ENCODE results near the gene CFAP92.
"Not testable (repeated sequence)": the region's sequence is repeated elsewhere in the genome, so short reads cannot be mapped to it uniquely, and the experiment has no call there.

Gene CFAP92

GRCh38 chr3:128889139-128889894 is 104.6 kb downstream of the CFAP92 start:
- no peak for DNase-seq

GRCh38 chr3:128884992-128885391 is 108.9 kb downstream of the CFAP92 start:
- DNase-seq, result no peak

- no peak for DNase-seq
Measured at GRCh38 chr3:128882719-128883118, 111.2 kb downstream of the CFAP92 start.

GRCh38 chr3:128881576-128881975 is 112.3 kb downstream of the CFAP92 start:
- no peak for DNase-seq

- DNase-seq, result not testable (repeated sequence)
Measured at GRCh38 chr3:128880455-128880854, 113.4 kb downstream of the CFAP92 start.

GRCh38 chr3:128879991-128880390 is 113.9 kb downstream of the CFAP92 start:
- DNase-seq, result no peak

- DNase-seq, result peak; percentile 99
Measured at GRCh38 chr3:128879125-128879969, 114.5 kb downstream of the CFAP92 start, which contains the start of gene ACAD9. Gene ACAD9, plus strand, starts transcription at chr3:128879620. Its CDS starts 72 bp downstream, at chr3:128879692.

GRCh38 chr3:128878556-128879124 is 115.2 kb downstream of the CFAP92 start:
- DNase-seq, result no peak

- DNase-seq, result no peak
Measured at GRCh38 chr3:128878011-128878457, 115.8 kb downstream of the CFAP92 start.

GRCh38 chr3:128875556-128876120 is 118.2 kb downstream of the CFAP92 start:
- DNase-seq, result peak; percentile 30

- no peak for DNase-seq
Measured at GRCh38 chr3:128874481-128875180, 119.2 kb downstream of the CFAP92 start.

GRCh38 chr3:128873244-128874022 is 120.4 kb downstream of the CFAP92 start:
- DNase-seq, result no peak

GRCh38 chr3:128872744-128873143 is 121.1 kb downstream of the CFAP92 start:
- no peak for DNase-seq

GRCh38 chr3:128872282-128872681 is 121.6 kb downstream of the CFAP92 start:
- no peak for DNase-seq

- no peak for DNase-seq
Measured at GRCh38 chr3:128870347-128870746, 123.5 kb downstream of the CFAP92 start.

GRCh38 chr3:128867200-128868125 is 126.4 kb downstream of the CFAP92 start:
- DNase-seq, result no peak

GRCh38 chr3:128864849-128865804 is 128.7 kb downstream of the CFAP92 start:
- peak; percentile 55 for DNase-seq

- no peak for DNase-seq
Measured at GRCh38 chr3:128864351-128864811, 129.5 kb downstream of the CFAP92 start.

GRCh38 chr3:128863560-128863959 is 130.3 kb downstream of the CFAP92 start:
- no peak for DNase-seq

Data from COR-L47 (cell line).